OCI-LY7 (cell line): ENCODE data around the gene DZIP1L.

Source experiments
- CTCF ChIP-seq: fragments of 200-600 bp; sonication (generic); conservative IDR thresholded peaks from 2 replicates; pipeline ENCODE4 v1.5.1; 2014; ENCODE audit warnings: mild to moderate bottlenecking, antibody characterized with exemption, low read length, moderate library complexity, mixed read lengths
- EZH2phosphoT487 ChIP-seq: fragments of 200-600 bp; sonication (generic); IDR thresholded peaks from 2 replicates; pipeline ENCODE4 v1.6.1; 2018; ENCODE audit warnings: low read depth, borderline replicate concordance, mild to moderate bottlenecking, mixed run types, antibody characterized with exemption, low read length, moderate library complexity, mixed read lengths

- TF ChIP-seq CTCF (no peak), EZH2phosphoT487 (no peak)
Observed at GRCh38 chr3:138089091-138089490, 26.3 kb downstream of the DZIP1L start.
